GM13976 (cell line): ENCODE results near the gene NDUFV3.
"Not testable (repeated sequence)": the region's sequence is repeated elsewhere in the genome, so short reads cannot be mapped to it uniquely, and the experiment has no call there.

Experiments
- DNase-seq: peaks from one replicate; pipeline ENCODE4 v3.0.0; 2012; ENCODE audit warnings: low spot score
- in situ Hi-C: fragments of 300-500 bp; cut with MboI; formaldehyde crosslinking; loops from one replicate; pipeline ENCODE4 v1.12.0; 2022; ENCODE audit warnings: low sequenced_read_pairs, mixed read lengths, inconsistent platforms; ENCODE audit not compliant: unreplicated experiment
- TF ChIP-seq, protein P1 (sequence below): IDR thresholded peaks from 2 replicates; pipeline ENCODE4 v1.5.1; 2012; ENCODE audit warnings: borderline replicate concordance, mild to moderate bottlenecking; ENCODE audit not compliant: insufficient read depth; ENCODE audit errors: extremely low read depth, missing control alignments, control extremely low read depth

NDUFV3 gene

GRCh38 chr21:42863504-42863870 is 29.6 kb upstream of the NDUFV3 start:
- no peak for DNase-seq
- in situ Hi-C loops, result no loop called here
- TF ChIP-seq, protein P1, sequence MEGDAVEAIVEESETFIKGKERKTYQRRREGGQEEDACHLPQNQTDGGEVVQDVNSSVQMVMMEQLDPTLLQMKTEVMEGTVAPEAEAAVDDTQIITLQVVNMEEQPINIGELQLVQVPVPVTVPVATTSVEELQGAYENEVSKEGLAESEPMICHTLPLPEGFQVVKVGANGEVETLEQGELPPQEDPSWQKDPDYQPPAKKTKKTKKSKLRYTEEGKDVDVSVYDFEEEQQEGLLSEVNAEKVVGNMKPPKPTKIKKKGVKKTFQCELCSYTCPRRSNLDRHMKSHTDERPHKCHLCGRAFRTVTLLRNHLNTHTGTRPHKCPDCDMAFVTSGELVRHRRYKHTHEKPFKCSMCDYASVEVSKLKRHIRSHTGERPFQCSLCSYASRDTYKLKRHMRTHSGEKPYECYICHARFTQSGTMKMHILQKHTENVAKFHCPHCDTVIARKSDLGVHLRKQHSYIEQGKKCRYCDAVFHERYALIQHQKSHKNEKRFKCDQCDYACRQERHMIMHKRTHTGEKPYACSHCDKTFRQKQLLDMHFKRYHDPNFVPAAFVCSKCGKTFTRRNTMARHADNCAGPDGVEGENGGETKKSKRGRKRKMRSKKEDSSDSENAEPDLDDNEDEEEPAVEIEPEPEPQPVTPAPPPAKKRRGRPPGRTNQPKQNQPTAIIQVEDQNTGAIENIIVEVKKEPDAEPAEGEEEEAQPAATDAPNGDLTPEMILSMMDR, result no peak

GRCh38 chr21:42864286-42864685 is 28.8 kb upstream of the NDUFV3 start:
- TF ChIP-seq, protein P1, result no peak
- DNase-seq, result no peak
- in situ Hi-C loops, result no loop called here

GRCh38 chr21:42864815-42865775 is 28.0 kb upstream of the NDUFV3 start:
- DNase-seq, result no peak
- in situ Hi-C loops, result no loop called here

GRCh38 chr21:42865776-42866160 is 27.3 kb upstream of the NDUFV3 start:
- TF ChIP-seq, protein P1, result no peak
- in situ Hi-C loops, result no loop called here
- DNase-seq, result peak; percentile 27

More at GRCh38 chr21:42864815-42865775, 28.0 kb upstream of the NDUFV3 start:
- TF ChIP-seq, protein P1, result no peak

DNA sequence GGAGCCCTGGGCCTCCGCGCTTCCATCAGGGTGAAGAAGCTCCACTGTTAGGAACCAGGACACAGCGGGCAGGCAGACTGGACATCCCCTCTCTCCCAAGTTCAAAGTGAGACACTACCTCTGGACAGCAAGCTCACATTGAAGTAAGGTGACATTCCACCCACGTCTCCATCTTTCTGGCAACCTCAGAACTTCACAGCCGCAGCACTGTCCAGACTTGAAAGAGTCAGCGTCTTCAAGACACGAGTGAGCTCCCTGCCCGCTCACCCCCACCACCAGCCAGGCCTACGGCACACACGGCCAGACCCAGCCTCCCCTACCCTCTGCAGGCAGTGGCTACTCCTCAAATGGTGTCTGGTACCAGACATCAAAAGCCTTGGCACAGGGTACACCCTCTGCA is 24.9 kb upstream of the NDUFV3 start:
- TF ChIP-seq, protein P1, result no peak
- no peak for DNase-seq
- in situ Hi-C loops, result no loop called here

- no peak for DNase-seq
- in situ Hi-C loops, result no loop called here
- TF ChIP-seq, protein P1, result no peak
Observed at GRCh38 chr21:42873096-42873495, 20.0 kb upstream of the NDUFV3 start.

GRCh38 chr21:42875811-42876210 is 17.3 kb upstream of the NDUFV3 start:
- DNase-seq, in situ Hi-C loops: not testable (repeated sequence)
